Tibial nerve (tissue), 4 donors: ENCODE data around the gene RHAG.

ENCODE experiments used
- CTCF ChIP-seq, 5 experiments: fragments of 200-600 bp in 3 of 5; fragments of 450-650 bp in 2 of 5; sonication (generic) in 3 of 5; IDR thresholded peaks; one replicate each; pipeline ENCODE4 v1.5.1; 2016 to 2019; ENCODE audit warnings: antibody characterized with exemption in 5 of 5, mild to moderate bottlenecking in 3 of 5, moderate library complexity in 2 of 5
- EP300 ChIP-seq, 2 donors: sonication (generic); formaldehyde crosslinking; IDR thresholded peaks; one replicate each; pipeline ENCODE4 v1.6.1; 2017; ENCODE audit warnings: antibody characterized with exemption in 2 of 2, mild to moderate bottlenecking in 1 of 2
- POLR2A ChIP-seq, 2 donors: fragments of 450-650 bp; IDR thresholded peaks; one replicate each; pipeline ENCODE4 v1.6.1; 2017; ENCODE audit warnings: antibody characterized with exemption in 2 of 2, mild to moderate bottlenecking in 2 of 2, moderate library complexity in 2 of 2

- TF ChIP-seq POLR2A (IDR thresholded peaks at IDR 0.05) (no peak), CTCF (IDR thresholded peaks at IDR 0.05) (no peak), EP300 (IDR thresholded peaks at IDR 0.05) (no peak)
Measured at GRCh38 chr6:49649988-49650387, 13.3 kb upstream of the RHAG start.
